Measurements from ENCODE around the gene PLA2G6. TPM values are rescaled to one million over a fixed set of nuclear protein-coding genes. Genes with fewer than 3 reads are reported as not detected.

Gene PLA2G6
- total and polyA plus RNA-seq, 2 of the 13 experiments (the other 11 are each of a cell fraction or from before 2014, with no cell fraction given): 4.8 to 11.5 TPM

DNA sequence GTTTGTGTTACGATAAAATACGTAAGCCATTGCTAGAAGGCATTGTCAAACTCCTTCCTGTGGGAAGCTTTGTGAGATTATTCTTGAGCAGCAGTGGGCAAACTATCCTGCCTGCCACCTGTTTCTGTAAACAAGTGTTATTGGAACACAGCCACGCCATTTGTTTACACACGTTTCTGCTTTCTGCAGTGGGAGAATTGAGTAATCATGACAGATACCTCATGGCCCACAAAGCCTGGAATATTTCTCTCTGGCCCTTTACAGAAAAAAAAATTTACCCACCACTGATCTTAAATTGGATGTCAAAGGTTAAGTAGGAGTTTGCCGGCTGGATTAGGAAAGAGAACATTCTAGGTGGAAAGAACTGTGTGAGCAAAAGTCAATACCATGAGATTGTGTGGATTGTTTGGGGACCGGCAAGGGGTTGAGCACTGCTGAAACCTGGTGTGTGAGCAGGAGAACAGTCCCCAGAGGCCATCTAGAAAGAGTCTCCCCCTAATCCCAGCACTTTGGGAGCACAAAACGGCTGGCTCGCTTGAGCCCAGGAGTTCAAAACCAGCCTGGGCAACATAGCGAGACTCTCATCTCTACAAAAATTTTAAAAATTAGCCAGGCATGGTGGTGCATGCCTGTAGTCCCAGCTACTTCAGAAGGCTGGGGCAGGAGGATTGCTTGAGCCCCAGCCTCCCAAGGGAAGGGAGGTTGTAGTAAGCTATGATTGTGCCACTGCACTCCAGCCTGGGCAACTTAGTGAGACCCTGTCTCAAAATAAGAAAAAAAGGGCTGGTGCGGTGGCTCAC, 6.0 kb upstream of the PLA2G6 start (continued):
- TF ChIP-seq, protein P1, sequence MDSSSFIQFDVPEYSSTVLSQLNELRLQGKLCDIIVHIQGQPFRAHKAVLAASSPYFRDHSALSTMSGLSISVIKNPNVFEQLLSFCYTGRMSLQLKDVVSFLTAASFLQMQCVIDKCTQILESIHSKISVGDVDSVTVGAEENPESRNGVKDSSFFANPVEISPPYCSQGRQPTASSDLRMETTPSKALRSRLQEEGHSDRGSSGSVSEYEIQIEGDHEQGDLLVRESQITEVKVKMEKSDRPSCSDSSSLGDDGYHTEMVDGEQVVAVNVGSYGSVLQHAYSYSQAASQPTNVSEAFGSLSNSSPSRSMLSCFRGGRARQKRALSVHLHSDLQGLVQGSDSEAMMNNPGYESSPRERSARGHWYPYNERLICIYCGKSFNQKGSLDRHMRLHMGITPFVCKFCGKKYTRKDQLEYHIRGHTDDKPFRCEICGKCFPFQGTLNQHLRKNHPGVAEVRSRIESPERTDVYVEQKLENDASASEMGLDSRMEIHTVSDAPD (CRISPR knock-in tag; IDR thresholded peaks at IDR 0.05): no peak
- TF ChIP-seq, protein P2, sequence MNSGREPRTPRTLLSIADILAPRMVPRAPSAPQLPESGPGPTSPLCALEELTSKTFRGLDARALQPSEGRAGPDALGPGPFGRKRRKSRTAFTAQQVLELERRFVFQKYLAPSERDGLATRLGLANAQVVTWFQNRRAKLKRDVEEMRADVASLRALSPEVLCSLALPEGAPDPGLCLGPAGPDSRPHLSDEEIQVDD (CRISPR knock-in tag; IDR thresholded peaks at IDR 0.05; ENCODE audit: borderline replicate concordance): no peak
- peak; percentile 40; the same call in 1 of the 2 replicates for TF ChIP-seq CREM (IDR thresholded peaks at IDR 0.05)
- TF ChIP-seq CREM (CRISPR knock-in tag; IDR thresholded peaks at IDR 0.05): no peak
- TF ChIP-seq ZNF143 (CRISPR knock-in tag; IDR thresholded peaks at IDR 0.05): no peak
- peak; percentile 77 for TF ChIP-seq CEBPG (CRISPR knock-in tag; IDR thresholded peaks at IDR 0.05)
- TF ChIP-seq SAP130 (CRISPR knock-in tag; IDR thresholded peaks at IDR 0.05; ENCODE audit: low read depth): peak; percentile 49; the same call in 1 of the 2 replicates
- TF ChIP-seq, protein P3, sequence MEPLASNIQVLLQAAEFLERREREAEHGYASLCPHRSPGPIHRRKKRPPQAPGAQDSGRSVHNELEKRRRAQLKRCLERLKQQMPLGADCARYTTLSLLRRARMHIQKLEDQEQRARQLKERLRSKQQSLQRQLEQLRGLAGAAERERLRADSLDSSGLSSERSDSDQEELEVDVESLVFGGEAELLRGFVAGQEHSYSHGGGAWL (CRISPR knock-in tag; IDR thresholded peaks at IDR 0.05): no peak
- TF ChIP-seq, protein P4, sequence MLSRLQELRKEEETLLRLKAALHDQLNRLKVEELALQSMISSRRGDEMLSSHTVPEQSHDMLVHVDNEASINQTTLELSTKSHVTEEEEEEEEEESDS (CRISPR knock-in tag; IDR thresholded peaks at IDR 0.05; ENCODE audit: borderline replicate concordance): no peak
- TF ChIP-seq, protein P5, sequence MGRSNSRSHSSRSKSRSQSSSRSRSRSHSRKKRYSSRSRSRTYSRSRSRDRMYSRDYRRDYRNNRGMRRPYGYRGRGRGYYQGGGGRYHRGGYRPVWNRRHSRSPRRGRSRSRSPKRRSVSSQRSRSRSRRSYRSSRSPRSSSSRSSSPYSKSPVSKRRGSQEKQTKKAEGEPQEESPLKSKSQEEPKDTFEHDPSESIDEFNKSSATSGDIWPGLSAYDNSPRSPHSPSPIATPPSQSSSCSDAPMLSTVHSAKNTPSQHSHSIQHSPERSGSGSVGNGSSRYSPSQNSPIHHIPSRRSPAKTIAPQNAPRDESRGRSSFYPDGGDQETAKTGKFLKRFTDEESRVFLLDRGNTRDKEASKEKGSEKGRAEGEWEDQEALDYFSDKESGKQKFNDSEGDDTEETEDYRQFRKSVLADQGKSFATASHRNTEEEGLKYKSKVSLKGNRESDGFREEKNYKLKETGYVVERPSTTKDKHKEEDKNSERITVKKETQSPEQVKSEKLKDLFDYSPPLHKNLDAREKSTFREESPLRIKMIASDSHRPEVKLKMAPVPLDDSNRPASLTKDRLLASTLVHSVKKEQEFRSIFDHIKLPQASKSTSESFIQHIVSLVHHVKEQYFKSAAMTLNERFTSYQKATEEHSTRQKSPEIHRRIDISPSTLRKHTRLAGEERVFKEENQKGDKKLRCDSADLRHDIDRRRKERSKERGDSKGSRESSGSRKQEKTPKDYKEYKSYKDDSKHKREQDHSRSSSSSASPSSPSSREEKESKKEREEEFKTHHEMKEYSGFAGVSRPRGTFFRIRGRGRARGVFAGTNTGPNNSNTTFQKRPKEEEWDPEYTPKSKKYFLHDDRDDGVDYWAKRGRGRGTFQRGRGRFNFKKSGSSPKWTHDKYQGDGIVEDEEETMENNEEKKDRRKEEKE (IDR thresholded peaks at IDR 0.05): no peak
- TF ChIP-seq MYC (CRISPR knock-in tag; IDR thresholded peaks at IDR 0.05; ENCODE audit: borderline replicate concordance): no peak
- TF ChIP-seq MAZ (IDR thresholded peaks at IDR 0.05; ENCODE audit: borderline replicate concordance, low read depth, low read length): no peak
- 0 out of 2 replicates have a peak, but pooled peaks have one; percentile 7 for TF ChIP-seq MAZ (CRISPR knock-in tag; IDR thresholded peaks at IDR 0.05; ENCODE audit: low read depth)
- TF ChIP-seq, protein P6, sequence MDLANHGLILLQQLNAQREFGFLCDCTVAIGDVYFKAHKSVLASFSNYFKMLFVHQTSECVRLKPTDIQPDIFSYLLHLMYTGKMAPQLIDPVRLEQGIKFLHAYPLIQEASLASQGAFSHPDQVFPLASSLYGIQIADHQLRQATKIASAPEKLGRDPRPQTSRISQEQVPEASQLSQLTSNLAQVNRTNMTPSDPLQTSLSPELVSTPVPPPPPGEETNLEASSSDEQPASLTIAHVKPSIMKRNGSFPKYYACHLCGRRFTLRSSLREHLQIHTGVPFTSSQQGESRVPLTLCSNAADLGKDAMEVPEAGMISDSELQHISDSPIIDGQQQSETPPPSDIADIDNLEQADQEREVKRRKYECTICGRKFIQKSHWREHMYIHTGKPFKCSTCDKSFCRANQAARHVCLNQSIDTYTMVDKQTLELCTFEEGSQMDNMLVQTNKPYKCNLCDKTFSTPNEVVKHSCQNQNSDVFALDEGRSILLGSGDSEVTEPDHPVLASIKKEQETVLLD (CRISPR knock-in tag; IDR thresholded peaks at IDR 0.05; ENCODE audit: low read depth): no peak
- no peak for TF ChIP-seq HIVEP1 (CRISPR knock-in tag; IDR thresholded peaks at IDR 0.05)
- no peak for TF ChIP-seq HOXD1 (CRISPR knock-in tag; IDR thresholded peaks at IDR 0.05)
- TF ChIP-seq ELF3 (CRISPR knock-in tag; IDR thresholded peaks at IDR 0.05): peak; percentile 40; the same call in 1 of the 2 replicates
- no peak for TF ChIP-seq HDAC6 (IDR thresholded peaks at IDR 0.05; ENCODE audit: low read depth, low read length)
- no peak for TF ChIP-seq ARNTL (CRISPR knock-in tag; IDR thresholded peaks at IDR 0.05)
- no peak for TF ChIP-seq SALL2 (CRISPR knock-in tag; IDR thresholded peaks at IDR 0.05)
- no peak for TF ChIP-seq JARID2 (CRISPR knock-in tag; IDR thresholded peaks at IDR 0.05; ENCODE audit: insufficient replicate concordance)
- TF ChIP-seq HOXA7 (CRISPR knock-in tag; IDR thresholded peaks at IDR 0.05): no peak
- no peak for TF ChIP-seq RXRA (CRISPR knock-in tag; IDR thresholded peaks at IDR 0.05)
- TF ChIP-seq ZNF12 (CRISPR knock-in tag; IDR thresholded peaks at IDR 0.05): no peak
- no peak for TF ChIP-seq NFYB (CRISPR knock-in tag; IDR thresholded peaks at IDR 0.05)
